SU-DHL-6 (cell line): ENCODE results near the gene UBQLN2.

Source experiments
- EZH2phosphoT487 ChIP-seq: fragments of 200-600 bp; sonication (generic), shearing (Covaris generic); conservative IDR thresholded peaks from 2 replicates; pipeline ENCODE4 v1.6.1; 2018; ENCODE audit warnings: mild to moderate bottlenecking, antibody characterized with exemption, low read length, moderate library complexity, mixed read lengths
- TF ChIP-seq, protein P1 (sequence below): fragments of 200-600 bp; sonication (generic); IDR thresholded peaks from one replicate; pipeline ENCODE4 v1.5.1; 2017; ENCODE audit warnings: antibody characterized with exemption, mild to moderate bottlenecking, low read length, moderate library complexity; ENCODE audit not compliant: insufficient read depth, poor library complexity, severe bottlenecking

GRCh38 chrX:56600141-56600540 is 36.7 kb downstream of the UBQLN2 start:
- TF ChIP-seq, protein P1, sequence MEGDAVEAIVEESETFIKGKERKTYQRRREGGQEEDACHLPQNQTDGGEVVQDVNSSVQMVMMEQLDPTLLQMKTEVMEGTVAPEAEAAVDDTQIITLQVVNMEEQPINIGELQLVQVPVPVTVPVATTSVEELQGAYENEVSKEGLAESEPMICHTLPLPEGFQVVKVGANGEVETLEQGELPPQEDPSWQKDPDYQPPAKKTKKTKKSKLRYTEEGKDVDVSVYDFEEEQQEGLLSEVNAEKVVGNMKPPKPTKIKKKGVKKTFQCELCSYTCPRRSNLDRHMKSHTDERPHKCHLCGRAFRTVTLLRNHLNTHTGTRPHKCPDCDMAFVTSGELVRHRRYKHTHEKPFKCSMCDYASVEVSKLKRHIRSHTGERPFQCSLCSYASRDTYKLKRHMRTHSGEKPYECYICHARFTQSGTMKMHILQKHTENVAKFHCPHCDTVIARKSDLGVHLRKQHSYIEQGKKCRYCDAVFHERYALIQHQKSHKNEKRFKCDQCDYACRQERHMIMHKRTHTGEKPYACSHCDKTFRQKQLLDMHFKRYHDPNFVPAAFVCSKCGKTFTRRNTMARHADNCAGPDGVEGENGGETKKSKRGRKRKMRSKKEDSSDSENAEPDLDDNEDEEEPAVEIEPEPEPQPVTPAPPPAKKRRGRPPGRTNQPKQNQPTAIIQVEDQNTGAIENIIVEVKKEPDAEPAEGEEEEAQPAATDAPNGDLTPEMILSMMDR: no peak
- TF ChIP-seq EZH2phosphoT487: no peak
